ENCODE results near the gene PIGC. TPM values are rescaled to one million over a fixed set of nuclear protein-coding genes. Genes with fewer than 3 reads are reported as not detected.

PIGC gene
- total RNA-seq (2014; rRNA removed; shearing (Covaris generic)): 23.4 and 25.3 TPM in 2 replicates

- DNase-seq (ENCODE audit: low read depth): peak; percentile 93
Measured at GRCh38 chr1:172443666-172444453, at the start of gene PIGC. Gene PIGC, minus strand, starts transcription at chr1:172444069. Its CDS starts 1,447 bp downstream, at chr1:172442622.

- no peak for DNase-seq (ENCODE audit: low read depth)
Measured at GRCh38 chr1:172492421-172492820, 48.6 kb upstream of the PIGC start.

- no peak for DNase-seq (ENCODE audit: low read depth)
Measured at GRCh38 chr1:172489847-172490246, 46.0 kb upstream of the PIGC start.

GRCh38 chr1:172488393-172488792 is 44.5 kb upstream of the PIGC start:
- DNase-seq (ENCODE audit: low read depth): no peak

- DNase-seq (ENCODE audit: low read depth): no peak
Measured at GRCh38 chr1:172487550-172487949, 43.7 kb upstream of the PIGC start.

- no peak for DNase-seq (ENCODE audit: low read depth)
Measured at GRCh38 chr1:172486805-172487454, 43.1 kb upstream of the PIGC start.

- no peak for DNase-seq (ENCODE audit: low read depth)
Measured at GRCh38 chr1:172485626-172486025, 41.8 kb upstream of the PIGC start.

GRCh38 chr1:172484252-172484651 is 40.4 kb upstream of the PIGC start:
- DNase-seq (ENCODE audit: low read depth): no peak

- DNase-seq (ENCODE audit: low read depth): no peak
Measured at GRCh38 chr1:172483448-172483847, 39.6 kb upstream of the PIGC start.

- no peak for DNase-seq (ENCODE audit: low read depth)
Measured at GRCh38 chr1:172482044-172482443, 38.2 kb upstream of the PIGC start.

- no peak for DNase-seq (ENCODE audit: low read depth)
Measured at GRCh38 chr1:172480431-172480830, 36.6 kb upstream of the PIGC start.

- no peak for DNase-seq (ENCODE audit: low read depth)
Measured at GRCh38 chr1:172478485-172478884, 34.6 kb upstream of the PIGC start.

- DNase-seq (ENCODE audit: low read depth): no peak
Measured at GRCh38 chr1:172477741-172478140, 33.9 kb upstream of the PIGC start.

- DNase-seq (ENCODE audit: low read depth): no peak
Measured at GRCh38 chr1:172477216-172477615, 33.3 kb upstream of the PIGC start.

GRCh38 chr1:172476218-172476811 is 32.4 kb upstream of the PIGC start:
- DNase-seq (ENCODE audit: low read depth): peak; percentile 66

GRCh38 chr1:172473842-172474241 is 30.0 kb upstream of the PIGC start:
- no peak for DNase-seq (ENCODE audit: low read depth)

- DNase-seq (ENCODE audit: low read depth): no peak
Measured at GRCh38 chr1:172473302-172473701, 29.4 kb upstream of the PIGC start.

GRCh38 chr1:172472495-172472894 is 28.6 kb upstream of the PIGC start:
- no peak for DNase-seq (ENCODE audit: low read depth)

GRCh38 chr1:172471666-172472065 is 27.8 kb upstream of the PIGC start:
- no peak for DNase-seq (ENCODE audit: low read depth)

GRCh38 chr1:172470149-172470548 is 26.3 kb upstream of the PIGC start:
- no peak for DNase-seq (ENCODE audit: low read depth)

GRCh38 chr1:172469717-172470116 is 25.8 kb upstream of the PIGC start:
- DNase-seq (ENCODE audit: low read depth): no peak

GRCh38 chr1:172468296-172468695 is 24.4 kb upstream of the PIGC start:
- DNase-seq (ENCODE audit: low read depth): no peak

GRCh38 chr1:172467446-172467845 is 23.6 kb upstream of the PIGC start:
- no peak for DNase-seq (ENCODE audit: low read depth)

All from Daoy (cell line).